ENCODE measurements around the gene CHRM5. TPM values are rescaled to one million over a fixed set of nuclear protein-coding genes. Genes with fewer than 3 reads are reported as not detected.

The CHRM5 gene
- total RNA-seq, 5 donors from 2014 or later (not counting 1 experiment from before 2014, with no cell fraction given) = not detected

GRCh38 chr15:34054081-34054707 is 85.9 kb downstream of the CHRM5 start:
- POLR2A ChIA-PET = no interaction called here
- DNase-seq = no peak
- Mint-ChIP-seq H3K27ac (no peak overlapping the region), H3K27me3 (peaks cover 3 to 7% of the 10 kb centered on the region in 2 donors), H3K9me3 (peaks cover 14 to 20% (median 19%) of the 10 kb centered on the region in 3 donors), H3K4me3 (no peak overlapping the region), H3K36me3 (peaks cover 22% of the 10 kb centered on the region), H3K4me1 (no peaks in the 10 kb centered on the region)
- Histone ChIP-seq H3K4me1 (ENCODE audit: control insufficient read depth in 1 of 2, extremely low read depth in 1 of 2, insufficient read depth in 2 of 2, low read length in 2 of 2) (no peaks in the 10 kb centered on the region), H3K4me3 (ENCODE audit: control insufficient read depth in 1 of 2, extremely low read depth in 1 of 2, low read length in 1 of 2) (no peak overlapping the region), H3K9me3 (peaks cover 2% of the 10 kb centered on the region), H3K27ac (ENCODE audit: low read length) (no peak overlapping the region), H3K36me3 (ENCODE audit: control insufficient read depth in 2 of 2, extremely low read depth in 1 of 2, insufficient read depth in 1 of 2, low read length in 1 of 2) (no peaks in the 10 kb centered on the region), H3K27me3 (replicated peaks in 1 of 2; ENCODE audit: control insufficient read depth in 2 of 2, extremely low read depth in 1 of 2, insufficient read depth in 2 of 2, low read length in 1 of 2) (no peaks in the 10 kb centered on the region)
- WGBS (ENCODE audit: insufficient coverage) = no CpG with 5 or more reads among the region's 3 CpGs
- ATAC-seq (replicated peaks in 1 of 4) = no peak
- CTCF ChIA-PET = no interaction called here

GRCh38 chr15:34055868-34056595 is 87.7 kb downstream of the CHRM5 start:
- Histone ChIP-seq H3K4me3 (ENCODE audit: control insufficient read depth in 1 of 2, extremely low read depth in 1 of 2, low read length in 1 of 2) (no peak overlapping the region), H3K4me1 (ENCODE audit: control insufficient read depth in 1 of 2, extremely low read depth in 1 of 2, insufficient read depth in 2 of 2, low read length in 2 of 2) (no peaks in the 10 kb centered on the region), H3K27me3 (replicated peaks in 1 of 2; ENCODE audit: control insufficient read depth in 2 of 2, extremely low read depth in 1 of 2, insufficient read depth in 2 of 2, low read length in 1 of 2) (no peaks in the 10 kb centered on the region), H3K27ac (ENCODE audit: low read length) (no peak overlapping the region), H3K9me3 (no peaks in the 10 kb centered on the region), H3K36me3 (ENCODE audit: control insufficient read depth in 2 of 2, extremely low read depth in 1 of 2, insufficient read depth in 1 of 2, low read length in 1 of 2) (no peaks in the 10 kb centered on the region)
- no peaks in the 10 kb centered on the region for H3K4me1 Mint-ChIP-seq
- peaks cover 2 to 7% (median 6%) of the 10 kb centered on the region in 3 donors for H3K9me3 Mint-ChIP-seq
- no peak overlapping the region for H3K4me3 Mint-ChIP-seq
- no peak overlapping the region for H3K27ac Mint-ChIP-seq
- 88% methylated on average over 1 of the region's 3 CpGs for WGBS (ENCODE audit: insufficient coverage)
- DNase-seq = no peak
- ChIA-PET CTCF (interaction anchor here in 1 of 2 donors (0.5 kb wide), 1 partner anchor 169 kb away, joined by 3 read pairs; the partner anchor contains the start of gene EMC4), POLR2A (no interaction called here)
- ATAC-seq (replicated peaks in 1 of 4) = no peak
- peaks cover 15% of the 10 kb centered on the region for H3K36me3 Mint-ChIP-seq
- peaks cover 0 to under 1% of the 10 kb centered on the region in 2 donors for H3K27me3 Mint-ChIP-seq

- H3K27ac ChIP-seq (ENCODE audit: low read length) = no peak overlapping the region
- H3K36me3 ChIP-seq (ENCODE audit: control insufficient read depth in 2 of 2, extremely low read depth in 1 of 2, insufficient read depth in 1 of 2, low read length in 1 of 2) = no peaks in the 10 kb centered on the region
- H3K9me3 Mint-ChIP-seq = no peaks in the 10 kb centered on the region
- no peak overlapping the region for H3K4me3 Mint-ChIP-seq
- H3K4me3 ChIP-seq (ENCODE audit: control insufficient read depth in 1 of 2, extremely low read depth in 1 of 2, low read length in 1 of 2) = no peak overlapping the region
- peaks cover 6% of the 10 kb centered on the region for H3K36me3 Mint-ChIP-seq
- peaks cover 0 to 3% (median 2%) of the 10 kb centered on the region in 3 donors for H3K4me1 Mint-ChIP-seq
- ATAC-seq (replicated peaks in 1 of 4) = no peak
- no peaks in the 10 kb centered on the region for H3K27me3 ChIP-seq (replicated peaks in 1 of 2; ENCODE audit: control insufficient read depth in 2 of 2, extremely low read depth in 1 of 2, insufficient read depth in 2 of 2, low read length in 1 of 2)
- POLR2A ChIA-PET = no interaction called here
- DNase-seq = no peak
- H3K27ac Mint-ChIP-seq = no peak overlapping the region
- H3K4me1 ChIP-seq (ENCODE audit: control insufficient read depth in 1 of 2, extremely low read depth in 1 of 2, insufficient read depth in 2 of 2, low read length in 2 of 2) = no peaks in the 10 kb centered on the region
- CTCF ChIA-PET = no interaction called here
- WGBS (ENCODE audit: insufficient coverage) = 87% methylated on average over 4 of the region's 5 CpGs
- no peaks in the 10 kb centered on the region for H3K27me3 Mint-ChIP-seq
- no peaks in the 10 kb centered on the region for H3K9me3 ChIP-seq
Measured at GRCh38 chr15:34056911-34057310, 88.6 kb downstream of the CHRM5 start.

GRCh38 chr15:34059476-34059875 is 91.2 kb downstream of the CHRM5 start:
- Mint-ChIP-seq H3K4me3 (no peak overlapping the region), H3K9me3 (no peaks in the 10 kb centered on the region), H3K27me3 (no peaks in the 10 kb centered on the region), H3K36me3 (no peaks in the 10 kb centered on the region), H3K4me1 (peaks cover 0 to 7% (median 3%) of the 10 kb centered on the region in 3 donors), H3K27ac (no peak overlapping the region)
- whole genome bisulfite sequencing (ENCODE audit: insufficient coverage) = 46% methylated on average over 2 of the region's 2 CpGs
- DNase-seq (no peak), ATAC-seq (replicated peaks in 1 of 4) (no peak)
- Histone ChIP-seq H3K36me3 (ENCODE audit: control insufficient read depth in 2 of 2, extremely low read depth in 1 of 2, insufficient read depth in 1 of 2, low read length in 1 of 2) (no peaks in the 10 kb centered on the region), H3K27ac (ENCODE audit: low read length) (no peak overlapping the region), H3K9me3 (no peaks in the 10 kb centered on the region), H3K4me3 (ENCODE audit: control insufficient read depth in 1 of 2, extremely low read depth in 1 of 2, low read length in 1 of 2) (no peak overlapping the region), H3K27me3 (replicated peaks in 1 of 2; ENCODE audit: control insufficient read depth in 2 of 2, extremely low read depth in 1 of 2, insufficient read depth in 2 of 2, low read length in 1 of 2) (no peaks in the 10 kb centered on the region), H3K4me1 (ENCODE audit: control insufficient read depth in 1 of 2, extremely low read depth in 1 of 2, insufficient read depth in 2 of 2, low read length in 2 of 2) (no peaks in the 10 kb centered on the region)
- POLR2A ChIA-PET = no interaction called here
- CTCF ChIA-PET = interaction anchor here in 1 of 2 donors (0.5 to 1.3 kb wide), 4 partner anchors 9 to 527 kb away, joined by 3 read pairs; no protein-coding TSS in a partner anchor

- Mint-ChIP-seq H3K36me3 (no peaks in the 10 kb centered on the region), H3K9me3 (no peaks in the 10 kb centered on the region), H3K4me1 (peaks cover 0 to 7% (median 3%) of the 10 kb centered on the region in 3 donors), H3K27me3 (no peaks in the 10 kb centered on the region), H3K4me3 (no peak overlapping the region), H3K27ac (no peak overlapping the region)
- no peak for DNase-seq
- Histone ChIP-seq H3K36me3 (ENCODE audit: control insufficient read depth in 2 of 2, extremely low read depth in 1 of 2, insufficient read depth in 1 of 2, low read length in 1 of 2) (no peaks in the 10 kb centered on the region), H3K27ac (ENCODE audit: low read length) (no peak overlapping the region), H3K4me3 (ENCODE audit: control insufficient read depth in 1 of 2, extremely low read depth in 1 of 2, low read length in 1 of 2) (no peak overlapping the region), H3K9me3 (no peaks in the 10 kb centered on the region), H3K27me3 (replicated peaks in 1 of 2; ENCODE audit: control insufficient read depth in 2 of 2, extremely low read depth in 1 of 2, insufficient read depth in 2 of 2, low read length in 1 of 2) (no peaks in the 10 kb centered on the region), H3K4me1 (ENCODE audit: control insufficient read depth in 1 of 2, extremely low read depth in 1 of 2, insufficient read depth in 2 of 2, low read length in 2 of 2) (no peaks in the 10 kb centered on the region)
- WGBS (ENCODE audit: insufficient coverage) = 92% methylated on average over 2 of the region's 3 CpGs
- CTCF ChIA-PET = interaction anchor here (0.6 to 2.0 kb wide), 4 partner anchors 48 to 527 kb away, joined by 3 to 9 read pairs (median 5); partner anchors contain the start of gene KATNBL1 (in 1 of the 2)
- ATAC-seq (replicated peaks in 1 of 4) = no peak
- POLR2A ChIA-PET = no interaction called here
Measured at GRCh38 chr15:34059946-34060345, 91.6 kb downstream of the CHRM5 start.

- no peak overlapping the region for H3K4me3 ChIP-seq (ENCODE audit: control insufficient read depth in 1 of 2, extremely low read depth in 1 of 2, low read length in 1 of 2)
- CTCF ChIA-PET = interaction anchor here in 1 of 2 donors (1.0 kb wide), 1 partner anchor 523 kb away, joined by 3 read pairs; no protein-coding TSS in a partner anchor
- Mint-ChIP-seq H3K9me3 (no peaks in the 10 kb centered on the region), H3K36me3 (no peaks in the 10 kb centered on the region), H3K27me3 (no peaks in the 10 kb centered on the region), H3K4me3 (no peak overlapping the region), H3K27ac (no peak overlapping the region), H3K4me1 (peaks cover 0 to 7% (median 3%) of the 10 kb centered on the region in 3 donors)
- WGBS (ENCODE audit: insufficient coverage) = no CpG with 5 or more reads among the region's 1 CpG
- POLR2A ChIA-PET = no interaction called here
- no peaks in the 10 kb centered on the region for H3K9me3 ChIP-seq
- H3K27ac ChIP-seq (ENCODE audit: low read length) = no peak overlapping the region
- H3K36me3 ChIP-seq (ENCODE audit: control insufficient read depth in 2 of 2, extremely low read depth in 1 of 2, insufficient read depth in 1 of 2, low read length in 1 of 2) = no peaks in the 10 kb centered on the region
- H3K27me3 ChIP-seq (replicated peaks in 1 of 2; ENCODE audit: control insufficient read depth in 2 of 2, extremely low read depth in 1 of 2, insufficient read depth in 2 of 2, low read length in 1 of 2) = no peaks in the 10 kb centered on the region
- DNase-seq (no peak), ATAC-seq (replicated peaks in 1 of 4) (no peak)
- H3K4me1 ChIP-seq (ENCODE audit: control insufficient read depth in 1 of 2, extremely low read depth in 1 of 2, insufficient read depth in 2 of 2, low read length in 2 of 2) = no peaks in the 10 kb centered on the region
Measured at GRCh38 chr15:34064438-34064837, 96.1 kb downstream of the CHRM5 start.

All from T-cell (primary cell).